HG02610 (cell line): ENCODE results near the gene CA14.
"Not testable (repeated sequence)": the region's sequence is repeated elsewhere in the genome, so short reads cannot be mapped to it uniquely, and the experiment has no call there.

Experiments
- ATAC-seq: cut with Tn5 transposase; IDR thresholded peaks from one replicate; pipeline ENCODE4 v1.9.1; 2021; ENCODE audit warnings: mild to moderate bottlenecking, moderate library complexity; ENCODE audit not compliant: unreplicated experiment

Gene CA14

GRCh38 chr1:150235852-150236613, 21.5 kb upstream of the CA14 start, which contains the start of gene ANP32E:
ANP32E (minus strand) TSS chr1:150236112; CDS start chr1:150235786, 326 bp downstream.
- peak; percentile 82 for ATAC-seq

GRCh38 chr1:150236614-150237100, 20.9 kb upstream of the CA14 start:
- no peak for ATAC-seq

GRCh38 chr1:150237176-150237575, 20.4 kb upstream of the CA14 start:
- not testable (repeated sequence) for ATAC-seq

- no peak for ATAC-seq
Measured at GRCh38 chr1:150237746-150238145, 19.8 kb upstream of the CA14 start.

- no peak for ATAC-seq
Measured at GRCh38 chr1:150243003-150243402, 14.6 kb upstream of the CA14 start.

GRCh38 chr1:150249936-150250335, 7.6 kb upstream of the CA14 start:
- no peak for ATAC-seq

- ATAC-seq: no peak
Measured at GRCh38 chr1:150256198-150256553, 1.4 kb upstream of the CA14 start.

GRCh38 chr1:150256554-150257341, 826 bp upstream of the CA14 start:
- ATAC-seq: no peak

- no peak for ATAC-seq
Measured at GRCh38 chr1:150259217-150259616, 1.6 kb downstream of the CA14 start.

GRCh38 chr1:150259758-150260669, 2.4 kb downstream of the CA14 start:
- no peak for ATAC-seq

GRCh38 chr1:150261367-150261766, 3.8 kb downstream of the CA14 start:
- no peak for ATAC-seq

GRCh38 chr1:150262388-150263320, 5.1 kb downstream of the CA14 start:
- no peak for ATAC-seq

GRCh38 chr1:150263549-150263948, 6.0 kb downstream of the CA14 start:
- ATAC-seq: no peak

GRCh38 chr1:150267896-150268295, 10.3 kb downstream of the CA14 start:
- no peak for ATAC-seq

- ATAC-seq: peak; percentile 29
Measured at GRCh38 chr1:150268340-150268704, 10.7 kb downstream of the CA14 start.

- peak; percentile 85 for ATAC-seq
Measured at GRCh38 chr1:150268705-150269403, 11.3 kb downstream of the CA14 start, which contains the start of gene APH1A. APH1A (minus strand) TSS chr1:150269016; CDS start chr1:150268810, 206 bp downstream.

GRCh38 chr1:150269451-150269850, 11.9 kb downstream of the CA14 start:
- ATAC-seq: no peak

- ATAC-seq: no peak
Measured at GRCh38 chr1:150271291-150271959, 13.9 kb downstream of the CA14 start.

- ATAC-seq: no peak
Measured at GRCh38 chr1:150273311-150273710, 15.7 kb downstream of the CA14 start.
